GM12878 (cell line): ENCODE measurements around the gene TMEM201. TPM values are rescaled to one million over a fixed set of nuclear protein-coding genes. Genes with fewer than 3 reads are reported as not detected.

Experiments
- ATAC-seq: fragments of 200-7000 bp; cut with Tn5 transposase; 3 replicates; pipeline ENCODE4 v1.9.1; 2020; ENCODE audit warnings: mild to moderate bottlenecking, moderate library complexity
- BruUV-seq: library from RNA; stranded (reverse); fragments of 400-500 nt; replicated peaks from 2 replicates; lab custom pipeline; 2021; lab: Mats Ljungman, UMichigan
- CTCF ChIA-PET: fragments of 300-600 bp; sonication (Branson Sonifier 250); formaldehyde crosslinking; extraction: SDS; loops from one replicate; lab custom pipeline; 2021; ENCODE audit warnings: inconsistent platforms; lab: Yijun Ruan, JAX
- POLR2A ChIA-PET: fragments of 350-600 bp; formaldehyde crosslinking; extraction: SDS; loops from one replicate; lab custom pipeline; 2021; ENCODE audit warnings: inconsistent platforms; lab: Charles Lee
- RAD21 ChIA-PET: fragments of 300-600 bp; sonication (Branson Sonifier 250); formaldehyde crosslinking; loops from one replicate; lab custom pipeline; 2023; ENCODE audit warnings: antibody characterized with exemption; ENCODE audit not compliant: unreplicated experiment; lab: Charles Lee
- SMC1A ChIA-PET: fragments of 300-600 bp; sonication (Branson Sonifier 250); formaldehyde crosslinking; loops from one replicate; lab custom pipeline; 2023; ENCODE audit not compliant: unreplicated experiment, uncharacterized antibody; lab: Charles Lee
- DNase-seq: peaks from one replicate; pipeline ENCODE4 v3.0.0-alpha.2; 2011; ENCODE audit warnings: low read depth, low spot score
- FAIRE-seq: peaks from 3 replicates; lab custom pipeline; 2011; peaks lifted over from hg19 to GRCh38; lab: Jason Lieb, UNC
- H2AFZ ChIP-seq: 2 replicates; pipeline ENCODE4 v1.6.0; 2011; ENCODE audit warnings: low read depth, low read length, control low read depth; ENCODE audit not compliant: control insufficient read depth
- H3K27ac ChIP-seq: 2 replicates; pipeline ENCODE4 v1.5.1; 2011; ENCODE audit warnings: control low read depth; ENCODE audit not compliant: control insufficient read depth, insufficient read depth
- H3K27me3 ChIP-seq, 2 experiments: replicated peaks in 1 of 2; 2 replicates each; pipeline versions ENCODE4 v1.6.0 to v1.6.1; 2011; ENCODE audit warnings: low read length in 1 of 2; ENCODE audit not compliant: control insufficient read depth in 2 of 2, insufficient read depth in 2 of 2
- H3K36me3 ChIP-seq, 2 experiments: 2 replicates each; pipeline ENCODE4 v1.5.1; 2011; ENCODE audit warnings: low read length in 1 of 2; ENCODE audit not compliant: control insufficient read depth in 2 of 2, insufficient read depth in 2 of 2
- H3K4me1 ChIP-seq: 2 replicates; pipeline ENCODE4 v1.6.1; 2011; ENCODE audit warnings: mild to moderate bottlenecking, low read length, moderate library complexity, mixed read lengths; ENCODE audit not compliant: control insufficient read depth, insufficient read depth
- H3K4me2 ChIP-seq: 2 replicates; pipeline ENCODE4 v1.6.0; 2011; ENCODE audit warnings: control low read depth; ENCODE audit not compliant: control insufficient read depth, insufficient read depth
- H3K4me3 ChIP-seq: fragments of 200-600 bp; sonication (generic); 2 replicates; pipeline ENCODE4 v1.5.1; 2016
- H3K79me2 ChIP-seq: 2 replicates; pipeline ENCODE4 v1.6.0; 2011; ENCODE audit warnings: low read length; ENCODE audit not compliant: control insufficient read depth, insufficient read depth
- H3K9ac ChIP-seq: 2 replicates; pipeline ENCODE4 v1.8.0; 2011; ENCODE audit warnings: low read length, control low read depth, mixed read lengths; ENCODE audit not compliant: control insufficient read depth, insufficient read depth
- H3K9me3 ChIP-seq: replicated peaks from 3 replicates; pipeline ENCODE4 v1.5.1; 2011; ENCODE audit warnings: mild to moderate bottlenecking, low read length; ENCODE audit not compliant: control insufficient read depth, insufficient read depth
- H4K20me1 ChIP-seq: 2 replicates; pipeline ENCODE4 v1.6.0; 2011; ENCODE audit not compliant: control insufficient read depth, insufficient read depth
- BHLHE40 ChIP-seq, 2 experiments: fragments of 450-650 bp in 1 of 2; IDR thresholded peaks; 2 replicates each; pipeline ENCODE4 v1.6.1; 2011 to 2017; ENCODE audit warnings: low read depth in 2 of 2, borderline replicate concordance in 1 of 2, improper control_type of control experiment in 1 of 2, low read length in 1 of 2, mild to moderate bottlenecking in 1 of 2
- CHD2 ChIP-seq: IDR thresholded peaks from 2 replicates; pipeline ENCODE4 v1.6.1; 2011; ENCODE audit warnings: low read depth, low read length, improper control_type of control experiment, borderline replicate concordance
- EED ChIP-seq: sonication (generic); IDR thresholded peaks from 2 replicates; pipeline ENCODE4 v1.6.1; 2016; ENCODE audit warnings: antibody characterized with exemption, low read depth
- GATAD2B ChIP-seq: fragments of 450-650 bp; conservative IDR thresholded peaks from 2 replicates; pipeline ENCODE4 v1.6.1; 2017; ENCODE audit warnings: low read depth, mild to moderate bottlenecking, moderate library complexity
- HDAC2 ChIP-seq: fragments of 200-600 bp; sonication (generic); IDR thresholded peaks from 2 replicates; pipeline ENCODE4 v1.6.1; 2017
- IKZF2 ChIP-seq, 2 experiments: fragments of 450-650 bp; IDR thresholded peaks; 2 replicates each; pipeline ENCODE4 v1.6.1; 2017; ENCODE audit warnings: mild to moderate bottlenecking in 2 of 2, moderate library complexity in 2 of 2
- MEF2B ChIP-seq: fragments of 450-650 bp; IDR thresholded peaks from 2 replicates; pipeline ENCODE4 v1.6.1; 2018; ENCODE audit warnings: mild to moderate bottlenecking, moderate library complexity; ENCODE audit not compliant: partially characterized antibody, poor library complexity, severe bottlenecking
- MTA3 ChIP-seq: IDR thresholded peaks from 2 replicates; pipeline ENCODE4 v1.6.1; 2012; ENCODE audit warnings: low read length, inconsistent platforms, borderline replicate concordance
- NFIC ChIP-seq: IDR thresholded peaks from 2 replicates; pipeline ENCODE4 v1.6.1; 2012; ENCODE audit warnings: low read depth, mild to moderate bottlenecking, inconsistent platforms, low read length, moderate library complexity
- NFYA ChIP-seq: IDR thresholded peaks from 2 replicates; pipeline ENCODE4 v1.6.1; 2011; ENCODE audit warnings: low read depth, mild to moderate bottlenecking, low read length, improper control_type of control experiment, borderline replicate concordance
- NR2F1 ChIP-seq: fragments of 450-650 bp; conservative IDR thresholded peaks from 2 replicates; pipeline ENCODE4 v1.6.1; 2017; ENCODE audit warnings: mild to moderate bottlenecking
- POLR2A ChIP-seq: IDR thresholded peaks from 2 replicates; pipeline ENCODE4 v1.6.1; 2011; ENCODE audit warnings: low read depth, mild to moderate bottlenecking, low read length
- POU2F2 ChIP-seq: IDR thresholded peaks from 3 replicates; pipeline ENCODE4 v1.6.1; 2011; ENCODE audit warnings: low read depth, mild to moderate bottlenecking, low read length, borderline replicate concordance
- ZBED1 ChIP-seq: IDR thresholded peaks from 2 replicates; pipeline ENCODE4 v1.6.1; 2016; ENCODE audit warnings: borderline replicate concordance
- ZSCAN29 ChIP-seq: fragments of 450-650 bp; IDR thresholded peaks from 2 replicates; pipeline ENCODE4 v1.6.1; 2017; ENCODE audit warnings: mild to moderate bottlenecking, moderate library complexity
- WGBS: methylation state at CpG from one replicate; pipeline ENCODE4 v1.1.6; 2016; ENCODE audit warnings: low lambda C conversion rate; ENCODE audit not compliant: insufficient replicate concordance, insufficient coverage; ENCODE audit errors: missing lambda C conversion rate; 5-methylcytosine and 5-hydroxymethylcytosine counted together
- in situ Hi-C: fragments of 300-500 bp; cut with MboI; formaldehyde crosslinking; loops from 9 replicates; pipeline ENCODE4 v1.14.3; 2018; ENCODE audit warnings: mixed read lengths
- intact Hi-C: fragments of 100-400 bp; cut with micrococcal nuclease; formaldehyde crosslinking; loops from one replicate; pipeline ENCODE4 v1.14.2; 2022; ENCODE audit not compliant: unreplicated experiment
- polyA plus RNA-seq, 11 experiments: library from polyadenylated mRNA; depleted of rRNA in 4 of 11; unstranded in 6 of 11; stranded (reverse) in 5 of 11; fragments of >200 nt; fragmentation: Nextera tagmentation in 4 of 11; fragmentation: Illumina TruSeq in 1 of 11; extraction: Ambion mirVana in 4 of 11; extraction: Trizol in 1 of 11; gene quantifications; 1 replicate in 1 of 11; 2 replicates in 10 of 11; pipeline versions ENCODE4 v1.2.1 to v1.2.3, GENCODE V29; 2011 to 2016; ENCODE audit warnings: inconsistent platforms in 2 of 11, missing spikeins in 2 of 11, low read depth in 1 of 11
- total RNA-seq, 4 experiments: library from RNA; depleted of rRNA in 3 of 4; stranded (reverse); fragments of >200 nt in 3 of 4; fragmentation: Illumina TruSeq in 1 of 4; extraction: Trizol in 1 of 4; gene quantifications; 2 replicates each; pipeline versions ENCODE4 v1.2.1 to v1.2.3, GENCODE V29; 2013 to 2021
- TF ChIP-seq, protein P1 (sequence below): IDR thresholded peaks from 2 replicates; pipeline ENCODE4 v1.6.1; 2012; ENCODE audit warnings: low read length, inconsistent platforms
- TF ChIP-seq, protein P2 (sequence below): IDR thresholded peaks from 2 replicates; pipeline ENCODE4 v1.6.1; 2011; ENCODE audit warnings: borderline replicate concordance, low read depth, mild to moderate bottlenecking, moderate library complexity, low read length; ENCODE audit not compliant: insufficient read depth, poor library complexity, severe bottlenecking

TMEM201 gene
- total and polyA plus RNA-seq, 10 of the 15 experiments (the other 5 are each of a cell fraction or from before 2014, with no cell fraction given), result 0.13 to 26.6 (median 6.1) TPM

DNA sequence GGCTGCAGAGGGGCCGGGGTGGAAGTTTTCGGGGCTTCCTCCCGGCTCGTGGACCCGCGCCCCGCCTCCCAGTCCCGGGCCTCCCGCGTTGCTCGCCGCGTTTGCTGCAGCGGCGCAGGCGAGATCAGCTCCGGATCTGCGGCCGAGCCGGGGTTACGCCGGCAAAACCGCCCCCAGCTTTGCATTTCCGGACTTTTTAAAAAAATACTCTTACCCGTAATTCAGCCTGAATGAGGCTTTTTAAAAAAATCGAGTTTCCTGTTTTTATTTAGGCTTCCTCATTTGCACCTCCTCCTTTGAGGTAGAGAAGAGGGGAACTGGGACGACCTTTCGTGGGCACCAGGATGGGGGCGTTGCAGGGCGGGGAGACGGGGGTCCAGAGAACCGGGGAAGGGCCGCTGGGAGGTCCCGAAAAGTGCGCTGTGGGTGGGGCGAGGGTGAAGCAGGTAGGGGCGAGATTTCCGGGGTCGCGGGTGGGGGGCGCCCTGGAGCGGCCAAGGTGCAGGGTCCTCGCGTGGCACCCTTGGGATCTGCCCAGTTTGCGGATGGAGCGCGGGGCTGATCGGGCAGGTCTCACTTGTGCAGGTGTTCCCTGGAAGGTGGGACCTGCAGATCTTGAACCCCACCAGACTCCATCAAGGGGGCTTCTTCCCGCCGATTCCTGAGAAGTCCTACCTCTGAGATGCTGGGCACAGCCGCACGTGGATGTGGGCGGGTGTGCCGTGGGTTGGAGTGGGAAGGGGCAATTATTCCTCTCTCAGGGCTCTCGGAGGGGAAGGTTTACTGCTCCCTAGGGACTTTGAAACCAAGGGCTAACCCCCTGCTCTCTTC is 63.9 kb downstream of the TMEM201 start:
- ChIA-PET POLR2A (interaction anchor here (0.7 to 11.0 kb wide), 5 partner anchors 15 to 659 kb away, joined by 3 to 284 read pairs (median 3); no protein-coding TSS in a partner anchor), RAD21 (interaction anchor here (1.6 to 10.4 kb wide), 4 partner anchors 24 to 135 kb away, joined by 5 to 336 read pairs (median 22); no protein-coding TSS in a partner anchor), CTCF (interaction anchor here (0.6 to 12.0 kb wide), 11 partner anchors 8 to 589 kb away, joined by 3 to 203 read pairs (median 5); no protein-coding TSS in a partner anchor), SMC1A (interaction anchor here (0.6 to 9.9 kb wide), 7 partner anchors 9 to 75 kb away, joined by 3 to 215 read pairs (median 6); no protein-coding TSS in a partner anchor)
- WGBS, result under 1% methylated on average over 42 of the region's 55 CpGs
- FAIRE-seq, result no peak
- no peaks in the 10 kb centered on the region for H4K20me1 ChIP-seq
- DNase-seq, result no peak
- in situ Hi-C loops, result no loop called here
- H3K4me3 ChIP-seq, result peak overlapping the region; percentile 86
- H3K36me3 ChIP-seq, result no peaks in the 10 kb centered on the region
- peak overlapping the region; percentile 89 for H3K27ac ChIP-seq
- intact Hi-C loops, result loop anchor here (2.0 kb wide), 1 partner anchor 64 kb away; the partner anchor contains the start of gene TMEM201
- H3K9ac ChIP-seq, result peak overlapping the region; percentile 81
- no peaks in the 10 kb centered on the region for H3K27me3 ChIP-seq
- peak; percentile 9 for ATAC-seq
- no TSS peak for BruUV-seq
- peak overlapping the region; percentile 90 for H3K4me2 ChIP-seq
- H2AFZ ChIP-seq, result peak overlapping the region; percentile 28
- peaks cover 15% of the 10 kb centered on the region for H3K4me1 ChIP-seq
- H3K9me3 ChIP-seq, result no peaks in the 10 kb centered on the region
- H3K79me2 ChIP-seq, result peaks cover 78% of the 10 kb centered on the region
- peak; percentile 51 to 53 for TF ChIP-seq IKZF2 (IDR thresholded peaks at IDR 0.05)
- peak; percentile 54; the same call in 1 of the 2 replicates for TF ChIP-seq GATAD2B
- peak; percentile 21; the same call in 1 of the 2 replicates for TF ChIP-seq MTA3
- TF ChIP-seq POLR2A, result peak; percentile 68
- TF ChIP-seq ZSCAN29, result peak; percentile 87; the same call in 1 of the 2 replicates
- 0 out of 2 replicates have a peak, but pooled peaks have one; percentile 38 for TF ChIP-seq EED
- TF ChIP-seq, protein P1, sequence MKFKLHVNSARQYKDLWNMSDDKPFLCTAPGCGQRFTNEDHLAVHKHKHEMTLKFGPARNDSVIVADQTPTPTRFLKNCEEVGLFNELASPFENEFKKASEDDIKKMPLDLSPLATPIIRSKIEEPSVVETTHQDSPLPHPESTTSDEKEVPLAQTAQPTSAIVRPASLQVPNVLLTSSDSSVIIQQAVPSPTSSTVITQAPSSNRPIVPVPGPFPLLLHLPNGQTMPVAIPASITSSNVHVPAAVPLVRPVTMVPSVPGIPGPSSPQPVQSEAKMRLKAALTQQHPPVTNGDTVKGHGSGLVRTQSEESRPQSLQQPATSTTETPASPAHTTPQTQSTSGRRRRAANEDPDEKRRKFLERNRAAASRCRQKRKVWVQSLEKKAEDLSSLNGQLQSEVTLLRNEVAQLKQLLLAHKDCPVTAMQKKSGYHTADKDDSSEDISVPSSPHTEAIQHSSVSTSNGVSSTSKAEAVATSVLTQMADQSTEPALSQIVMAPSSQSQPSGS, result peak; percentile 11; the same call in 1 of the 2 replicates
- TF ChIP-seq NR2F1, result peak; percentile 58
- TF ChIP-seq CHD2, result no peak
- no peak for TF ChIP-seq ZBED1
- peak; percentile 86 for TF ChIP-seq MEF2B
- peak; percentile 51; the same call in 1 of the 2 replicates for TF ChIP-seq NFIC
- no peak for TF ChIP-seq HDAC2
- TF ChIP-seq, protein P2, sequence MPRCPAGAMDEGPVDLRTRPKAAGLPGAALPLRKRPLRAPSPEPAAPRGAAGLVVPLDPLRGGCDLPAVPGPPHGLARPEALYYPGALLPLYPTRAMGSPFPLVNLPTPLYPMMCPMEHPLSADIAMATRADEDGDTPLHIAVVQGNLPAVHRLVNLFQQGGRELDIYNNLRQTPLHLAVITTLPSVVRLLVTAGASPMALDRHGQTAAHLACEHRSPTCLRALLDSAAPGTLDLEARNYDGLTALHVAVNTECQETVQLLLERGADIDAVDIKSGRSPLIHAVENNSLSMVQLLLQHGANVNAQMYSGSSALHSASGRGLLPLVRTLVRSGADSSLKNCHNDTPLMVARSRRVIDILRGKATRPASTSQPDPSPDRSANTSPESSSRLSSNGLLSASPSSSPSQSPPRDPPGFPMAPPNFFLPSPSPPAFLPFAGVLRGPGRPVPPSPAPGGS, result no peak
- TF ChIP-seq POU2F2, result peak; percentile 32; the same call in 1 of the 3 replicates
- peak; percentile 29 to 50; a peak in 2 of 4 replicates for TF ChIP-seq BHLHE40 (IDR thresholded peaks at IDR 0.05; ENCODE audit: borderline replicate concordance in 1 of 2, low read depth in 2 of 2, low read length in 1 of 2)
- TF ChIP-seq NFYA, result no peak
